ENCODE results near the gene TENM4. TPM values are rescaled to one million over a fixed set of nuclear protein-coding genes. Genes with fewer than 3 reads are reported as not detected.

Gene TENM4
- total RNA-seq, 1 experiment from 2014 or later: 0.39 TPM

DNA sequence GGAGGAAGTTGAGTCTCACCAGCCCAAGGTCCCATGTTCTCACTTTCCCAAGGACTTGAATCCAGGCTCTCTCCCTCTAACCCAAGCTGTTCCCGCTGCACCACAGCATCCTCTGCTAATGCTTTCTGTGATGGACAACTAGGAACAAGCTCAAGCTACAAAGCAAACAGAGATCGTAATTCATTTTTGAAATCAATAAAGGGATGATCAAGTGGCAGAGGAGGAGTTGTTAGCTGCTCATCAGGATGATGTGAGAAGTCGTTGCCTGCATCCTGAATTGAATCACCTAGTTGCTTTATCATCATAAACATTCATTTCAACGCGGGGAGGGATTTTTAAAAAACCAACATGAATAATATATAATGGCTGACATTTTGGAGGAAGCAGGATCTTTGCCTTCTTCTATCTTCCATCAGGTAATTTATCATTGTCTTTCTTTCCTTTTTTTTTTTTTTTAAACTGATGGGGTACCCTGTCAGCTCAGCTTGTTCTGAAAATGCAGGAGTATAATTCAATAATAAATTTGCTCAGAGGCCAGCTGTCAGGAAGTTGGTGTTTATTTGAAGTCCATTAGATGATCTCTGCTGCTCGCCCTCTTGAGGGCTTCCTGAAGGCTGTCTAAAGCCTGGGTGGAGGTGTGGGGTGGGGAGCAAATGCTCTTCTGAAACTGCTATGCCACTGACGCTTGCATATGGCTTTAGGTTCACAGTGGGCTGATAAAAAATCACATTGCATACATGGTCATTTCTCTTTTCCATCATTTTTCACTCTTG lies 691.7 kb downstream of the TENM4 start:
- no TSS peak for BruUV-seq (replicated peaks)
- TF ChIP-seq CTCF (IDR thresholded peaks at IDR 0.05) (no peak), TCF7L2 (IDR thresholded peaks at IDR 0.05; ENCODE audit: low read depth, low read length) (no peak), POLR2AphosphoS5 (IDR thresholded peaks at IDR 0.05; ENCODE audit: low read depth, low read length) (no peak), SIN3A (IDR thresholded peaks at IDR 0.05; ENCODE audit: borderline replicate concordance, insufficient read depth, low read depth, low read length) (no peak)
- TF ChIP-seq, protein P1, sequence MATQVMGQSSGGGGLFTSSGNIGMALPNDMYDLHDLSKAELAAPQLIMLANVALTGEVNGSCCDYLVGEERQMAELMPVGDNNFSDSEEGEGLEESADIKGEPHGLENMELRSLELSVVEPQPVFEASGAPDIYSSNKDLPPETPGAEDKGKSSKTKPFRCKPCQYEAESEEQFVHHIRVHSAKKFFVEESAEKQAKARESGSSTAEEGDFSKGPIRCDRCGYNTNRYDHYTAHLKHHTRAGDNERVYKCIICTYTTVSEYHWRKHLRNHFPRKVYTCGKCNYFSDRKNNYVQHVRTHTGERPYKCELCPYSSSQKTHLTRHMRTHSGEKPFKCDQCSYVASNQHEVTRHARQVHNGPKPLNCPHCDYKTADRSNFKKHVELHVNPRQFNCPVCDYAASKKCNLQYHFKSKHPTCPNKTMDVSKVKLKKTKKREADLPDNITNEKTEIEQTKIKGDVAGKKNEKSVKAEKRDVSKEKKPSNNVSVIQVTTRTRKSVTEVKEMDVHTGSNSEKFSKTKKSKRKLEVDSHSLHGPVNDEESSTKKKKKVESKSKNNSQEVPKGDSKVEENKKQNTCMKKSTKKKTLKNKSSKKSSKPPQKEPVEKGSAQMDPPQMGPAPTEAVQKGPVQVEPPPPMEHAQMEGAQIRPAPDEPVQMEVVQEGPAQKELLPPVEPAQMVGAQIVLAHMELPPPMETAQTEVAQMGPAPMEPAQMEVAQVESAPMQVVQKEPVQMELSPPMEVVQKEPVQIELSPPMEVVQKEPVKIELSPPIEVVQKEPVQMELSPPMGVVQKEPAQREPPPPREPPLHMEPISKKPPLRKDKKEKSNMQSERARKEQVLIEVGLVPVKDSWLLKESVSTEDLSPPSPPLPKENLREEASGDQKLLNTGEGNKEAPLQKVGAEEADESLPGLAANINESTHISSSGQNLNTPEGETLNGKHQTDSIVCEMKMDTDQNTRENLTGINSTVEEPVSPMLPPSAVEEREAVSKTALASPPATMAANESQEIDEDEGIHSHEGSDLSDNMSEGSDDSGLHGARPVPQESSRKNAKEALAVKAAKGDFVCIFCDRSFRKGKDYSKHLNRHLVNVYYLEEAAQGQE (IDR thresholded peaks at IDR 0.05; ENCODE audit: insufficient read depth in 1 of 2, low read depth in 2 of 2, low read length in 1 of 2): no peak
- intact Hi-C loops (cut with micrococcal nuclease; ENCODE audit: unreplicated experiment) (no loop called here), in situ Hi-C loops (cut with HindIII; ENCODE audit: low pct_unique_long_range_greater_than_20kb, low sequenced_read_pairs) (no loop called here)
- Histone ChIP-seq H3K9me3 (ENCODE audit: control insufficient read depth, insufficient read depth, low read depth, low read length) (no peaks in the 10 kb centered on the region), H3K4me1 (ENCODE audit: control insufficient read depth, insufficient read depth, low read length) (no peaks in the 10 kb centered on the region), H3K27ac (ENCODE audit: low read length) (no peak overlapping the region), H3K27me3 (ENCODE audit: control insufficient read depth, insufficient read depth, low read length) (no peaks in the 10 kb centered on the region), H3K36me3 (ENCODE audit: control insufficient read depth, insufficient read depth, low read length) (no peaks in the 10 kb centered on the region), H3K4me3 (ENCODE audit: low read depth in 2 of 2, low read length in 2 of 2) (no peak overlapping the region)
- ChIA-PET CTCF (interaction anchor here (0.6 kb wide), 1 partner anchor 351 kb away, joined by 4 read pairs; no protein-coding TSS in a partner anchor), POLR2A (no interaction called here)
- ATAC-seq: no peak
- DNase-seq (ENCODE audit: low read depth, low spot score): no peak

GRCh38 chr11:78744949-78745348 lies 695.9 kb downstream of the TENM4 start:
- Histone ChIP-seq H3K27me3 (ENCODE audit: control insufficient read depth, insufficient read depth, low read length) (no peaks in the 10 kb centered on the region), H3K4me3 (ENCODE audit: low read depth in 2 of 2, low read length in 2 of 2) (no peak overlapping the region), H3K9me3 (ENCODE audit: control insufficient read depth, insufficient read depth, low read depth, low read length) (no peaks in the 10 kb centered on the region), H3K27ac (ENCODE audit: low read length) (no peak overlapping the region), H3K4me1 (ENCODE audit: control insufficient read depth, insufficient read depth, low read length) (no peaks in the 10 kb centered on the region), H3K36me3 (ENCODE audit: control insufficient read depth, insufficient read depth, low read length) (no peaks in the 10 kb centered on the region)
- ChIA-PET POLR2A (no interaction called here), CTCF (no interaction called here)
- no peak for TF ChIP-seq SIN3A (IDR thresholded peaks at IDR 0.05; ENCODE audit: borderline replicate concordance, insufficient read depth, low read depth, low read length)
- TF ChIP-seq, protein P1 (IDR thresholded peaks at IDR 0.05; ENCODE audit: insufficient read depth in 1 of 2, low read depth in 2 of 2, low read length in 1 of 2): no peak
- no peak for TF ChIP-seq POLR2AphosphoS5 (IDR thresholded peaks at IDR 0.05; ENCODE audit: low read depth, low read length)
- no peak for TF ChIP-seq CTCF (IDR thresholded peaks at IDR 0.05)
- TF ChIP-seq TCF7L2 (IDR thresholded peaks at IDR 0.05; ENCODE audit: low read depth, low read length): no peak
- BruUV-seq (replicated peaks): no TSS peak
- DNase-seq (ENCODE audit: low read depth, low spot score) (no peak), ATAC-seq (no peak)
- intact Hi-C loops (cut with micrococcal nuclease; ENCODE audit: unreplicated experiment) (no loop called here), in situ Hi-C loops (cut with HindIII; ENCODE audit: low pct_unique_long_range_greater_than_20kb, low sequenced_read_pairs) (no loop called here)
